GM18507 (cell line): ENCODE measurements around the gene ARHGAP42.
"Not testable (repeated sequence)": the region's sequence is repeated elsewhere in the genome, so short reads cannot be mapped to it uniquely, and the experiment has no call there.

Experiments used
- DNase-seq: peaks from one replicate; pipeline ENCODE4 v3.0.0; 2011; ENCODE audit warnings: low read depth; ENCODE audit not compliant: insufficient read length; ENCODE audit errors: extremely low spot score
- FAIRE-seq: peaks from 2 replicates; lab custom pipeline; 2011; peaks lifted over from hg19 to GRCh38; lab: Jason Lieb, UNC

The ARHGAP42 gene

DNA sequence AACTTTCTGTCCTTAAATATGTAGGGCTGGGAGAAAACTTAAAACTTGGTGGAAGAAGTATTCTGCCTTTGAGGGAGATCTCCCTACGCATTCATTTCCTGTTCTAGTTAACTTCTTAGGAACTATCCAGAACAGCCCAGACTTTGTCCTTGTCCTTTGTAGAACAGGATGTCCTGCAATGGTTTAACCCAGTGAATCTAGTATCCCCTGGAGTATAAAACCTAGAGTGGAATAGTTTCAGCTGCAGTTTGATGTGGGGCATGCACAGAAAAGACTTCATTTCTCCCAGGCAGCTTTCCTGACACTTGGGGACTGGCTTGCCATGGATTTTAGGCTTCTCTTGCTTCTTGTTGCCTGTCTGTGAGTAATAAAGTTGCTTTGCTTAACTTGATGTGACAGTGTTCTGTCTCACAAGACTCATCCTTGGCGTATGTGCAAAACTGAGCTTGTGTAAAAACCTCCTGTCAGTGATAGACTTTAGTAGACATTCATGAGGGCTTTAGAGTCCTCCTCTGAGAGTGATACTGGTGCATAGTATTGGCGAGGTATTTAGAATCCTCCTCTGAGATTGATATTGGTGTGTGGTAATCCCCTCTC is 28.2 kb downstream of the ARHGAP42 start:
- no peak for FAIRE-seq
- DNase-seq, result no peak

DNA sequence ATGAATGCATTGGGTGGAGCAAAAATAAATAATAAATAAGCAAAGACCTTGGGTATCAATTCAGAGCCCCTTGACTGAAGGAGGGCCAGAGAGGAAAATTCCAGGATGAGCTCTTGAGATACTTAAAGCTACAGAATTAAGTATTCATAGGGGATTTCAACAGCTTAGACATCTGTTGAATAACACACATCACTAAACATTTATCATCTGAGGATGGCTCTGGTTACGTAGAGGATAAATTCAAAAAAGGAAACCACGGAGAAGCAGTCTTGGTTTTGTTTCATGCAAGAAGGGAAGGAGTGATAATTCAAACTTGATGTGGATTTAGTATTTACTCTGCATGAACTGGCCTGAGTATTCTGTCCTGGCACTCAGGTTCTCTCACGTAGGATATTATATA is 29.8 kb downstream of the ARHGAP42 start:
- FAIRE-seq (no peak), DNase-seq (no peak)

DNA sequence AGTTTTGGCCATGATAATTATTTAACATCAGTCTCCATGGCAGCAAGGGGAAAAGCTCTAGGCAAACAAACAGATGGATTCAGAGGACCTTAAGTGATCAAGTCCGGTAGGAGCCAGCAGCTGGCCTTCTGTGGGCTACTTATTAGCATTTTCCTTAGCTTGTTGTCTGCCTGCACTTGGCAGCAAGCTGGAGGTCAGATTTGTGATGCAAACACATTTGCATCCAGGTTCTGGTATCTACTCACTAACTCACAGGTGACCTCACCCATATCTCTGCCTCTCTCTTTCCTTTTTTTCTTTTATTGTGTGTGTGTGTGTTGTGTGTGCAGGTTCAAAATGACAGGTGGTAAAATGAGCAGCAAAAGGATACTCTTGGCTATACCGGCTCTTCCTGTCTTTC is 32.3 kb downstream of the ARHGAP42 start:
- FAIRE-seq (no peak), DNase-seq (no peak)

DNA sequence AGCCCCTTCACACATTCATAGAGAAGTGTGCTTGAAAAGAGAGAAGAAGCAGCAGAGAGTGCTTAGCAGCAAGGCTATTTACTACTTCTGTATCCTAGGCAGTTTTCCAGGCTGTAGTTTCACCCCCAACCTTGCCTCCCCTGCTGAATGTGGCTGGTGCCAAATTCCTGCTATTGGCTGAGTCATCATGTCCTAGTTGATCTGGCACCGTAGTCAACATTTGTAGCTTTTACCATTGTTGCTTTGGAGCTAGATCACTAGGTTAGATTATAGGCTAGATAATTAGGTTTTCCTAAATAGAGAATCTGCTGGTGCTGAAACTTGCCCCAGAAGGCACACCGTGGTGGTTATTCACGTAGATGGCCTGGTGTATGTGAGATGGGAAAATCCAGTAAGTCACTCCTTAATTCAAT is 32.7 kb downstream of the ARHGAP42 start:
- DNase-seq, result no peak
- no peak for FAIRE-seq

DNA sequence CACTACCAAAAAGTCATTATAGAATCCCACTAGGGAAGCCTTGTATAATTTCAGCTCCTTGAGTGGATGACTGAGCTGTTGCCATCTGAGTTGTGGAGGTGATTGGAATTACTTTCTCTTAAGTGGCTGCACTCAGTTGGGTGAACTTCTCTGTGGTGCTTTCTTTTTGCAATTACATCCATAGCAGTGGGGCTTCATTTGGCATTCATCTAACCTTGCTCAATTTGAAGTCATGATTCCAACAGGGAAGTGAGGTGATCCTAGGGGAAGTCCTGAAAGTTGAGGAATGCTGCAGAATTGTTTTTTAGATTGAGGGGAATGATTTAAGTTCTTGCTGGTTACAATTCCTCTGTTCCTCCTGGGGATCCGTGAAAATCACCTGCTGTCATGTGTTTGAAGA is 39.6 kb downstream of the ARHGAP42 start:
- no peak for DNase-seq
- no peak for FAIRE-seq

DNA sequence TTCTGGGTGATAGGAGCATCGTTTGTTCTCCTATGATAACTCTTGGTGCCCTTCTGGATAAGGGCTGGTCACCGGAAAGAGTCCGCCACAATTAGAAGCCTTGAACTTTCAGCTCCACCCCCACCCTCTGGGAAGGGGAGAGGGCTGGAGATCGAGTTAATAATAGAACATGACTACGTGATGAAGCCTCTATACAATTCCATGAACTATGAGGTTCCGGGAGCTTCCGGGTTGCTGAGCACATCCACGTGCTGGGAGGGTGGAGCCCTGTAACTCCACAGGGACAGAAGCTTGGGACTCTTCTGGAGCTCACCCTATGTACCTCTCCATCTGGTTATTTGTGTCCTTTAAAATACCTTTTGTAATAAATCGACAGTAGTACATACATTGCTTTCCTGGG is 40.3 kb downstream of the ARHGAP42 start:
- no peak for DNase-seq
- no peak for FAIRE-seq

DNA sequence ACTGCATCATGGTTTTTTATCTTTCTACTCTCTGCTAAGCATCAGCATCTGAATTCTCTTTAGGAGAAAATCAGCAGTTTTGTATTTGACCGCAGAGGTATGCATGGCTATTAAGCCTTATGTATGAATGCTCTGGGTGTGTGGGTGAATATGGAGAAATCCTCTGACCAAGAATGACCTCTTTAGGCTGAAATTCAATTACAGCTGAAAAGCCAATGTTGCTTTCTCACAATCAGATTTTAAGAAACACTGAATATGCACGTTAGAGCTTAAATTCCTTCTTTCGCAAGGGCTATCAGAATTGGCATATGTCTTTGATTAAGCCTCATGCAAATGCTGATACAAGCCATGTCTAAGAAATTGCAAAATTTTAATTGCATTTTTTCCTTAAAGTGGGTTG is 43.2 kb downstream of the ARHGAP42 start:
- no peak for FAIRE-seq
- no peak for DNase-seq

DNA sequence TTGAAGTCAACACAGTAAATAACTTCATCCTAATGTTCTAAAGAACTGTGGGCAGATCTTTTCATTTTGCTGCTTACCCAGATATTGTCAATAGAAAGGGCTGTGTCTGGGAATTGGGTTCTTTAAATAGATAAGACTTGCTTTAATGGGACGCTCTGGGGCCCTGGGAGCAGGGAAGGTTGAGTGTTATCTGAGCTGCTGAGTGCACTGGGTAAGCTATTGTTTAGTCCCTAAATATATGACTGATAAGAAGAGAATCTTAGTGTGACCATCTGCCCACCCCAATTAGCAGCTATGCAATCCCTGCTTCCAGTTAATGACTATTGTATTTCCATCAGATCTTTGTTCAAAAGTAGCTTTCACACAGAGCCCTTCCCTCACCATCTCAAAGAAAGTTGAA is 44.4 kb downstream of the ARHGAP42 start:
- FAIRE-seq (no peak), DNase-seq (no peak)

DNA sequence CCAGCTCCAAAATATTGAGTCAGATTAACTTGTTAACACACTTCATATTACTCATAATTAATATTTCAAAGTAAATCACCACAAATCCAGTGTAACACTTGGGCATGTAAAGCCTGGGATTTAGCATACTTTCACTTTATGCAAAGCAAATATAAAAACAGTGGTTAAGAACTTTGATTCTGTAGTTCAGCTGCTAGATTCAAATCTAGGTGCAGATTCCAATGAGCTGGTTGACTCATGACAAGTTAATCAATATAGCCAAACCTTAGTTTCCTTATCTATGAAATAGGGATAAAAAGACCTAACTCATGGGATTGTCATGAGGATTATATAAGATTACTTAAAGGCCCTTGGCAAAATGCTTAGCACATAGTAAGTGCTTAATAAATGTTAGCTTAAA is 45.9 kb downstream of the ARHGAP42 start:
- DNase-seq (no peak), FAIRE-seq (no peak)

DNA sequence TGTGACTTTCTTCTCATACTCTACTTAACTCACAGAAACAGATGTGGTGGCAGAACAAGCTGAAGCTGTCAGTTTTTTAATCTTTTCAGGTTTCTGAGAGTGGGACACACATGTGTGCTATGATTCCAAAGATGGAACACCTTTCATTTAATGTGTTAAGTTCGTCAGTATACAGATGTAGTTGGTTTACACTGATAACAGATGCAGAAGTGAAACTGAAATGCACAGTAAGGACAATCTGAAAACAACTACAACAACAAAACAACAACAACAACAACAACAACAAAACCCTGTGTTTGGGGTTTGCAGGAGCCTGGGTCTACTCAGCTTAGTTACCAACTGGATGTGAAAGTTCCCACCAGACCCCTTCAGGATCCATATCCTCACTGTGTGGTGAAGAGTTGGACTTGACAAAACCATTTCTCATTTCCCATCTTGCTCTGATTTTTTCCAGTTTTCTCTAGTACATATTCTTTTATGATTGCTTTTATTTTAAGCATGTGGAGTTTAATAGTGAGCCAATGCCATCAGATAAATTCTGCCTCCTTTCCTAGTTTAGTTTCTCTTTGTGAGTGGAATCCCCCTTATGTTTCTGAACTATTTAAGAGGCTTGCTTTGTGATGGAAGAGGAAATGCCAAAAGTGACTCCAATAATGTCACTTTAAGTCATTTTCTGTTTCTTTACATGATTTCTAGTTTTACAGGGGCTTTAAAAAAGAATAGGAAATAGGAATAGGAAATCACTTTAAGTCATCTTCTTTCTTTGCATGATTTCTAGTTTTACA is 47.8 kb downstream of the ARHGAP42 start:
- FAIRE-seq (no peak), DNase-seq (no peak)

DNA sequence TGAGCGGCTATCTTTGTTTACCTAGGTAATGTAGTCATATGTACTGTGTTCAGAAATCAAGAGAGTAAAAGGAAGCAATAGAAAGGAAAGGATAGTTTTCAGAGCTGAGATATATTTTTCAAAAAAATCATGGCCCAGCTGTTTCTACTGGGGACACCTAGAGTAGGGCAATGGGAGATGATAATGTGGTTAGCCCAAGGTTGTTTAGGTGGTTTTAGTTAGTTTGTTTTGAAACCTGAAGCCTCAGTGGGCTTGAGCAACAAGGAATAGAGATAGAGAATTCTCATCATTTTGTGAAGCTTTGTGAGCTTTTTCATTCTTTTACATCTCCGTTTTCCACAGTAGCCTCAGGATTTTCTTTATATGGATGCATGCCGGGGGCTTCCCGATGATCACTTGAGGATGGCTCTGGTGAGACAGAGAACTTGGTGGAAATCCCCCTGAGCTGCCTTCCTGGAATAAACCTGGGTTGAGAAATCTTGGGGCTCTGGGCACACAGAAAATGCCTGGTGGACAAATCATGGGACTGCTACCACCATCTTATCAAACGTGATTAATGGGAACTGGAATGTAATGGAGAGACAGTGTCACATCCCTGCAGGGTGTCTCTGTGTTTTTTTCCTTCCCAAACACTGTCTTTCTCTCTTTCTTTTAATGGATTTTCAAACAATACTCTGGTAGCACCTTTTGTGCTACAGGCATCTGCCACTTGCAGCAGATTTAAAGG is 49.0 kb downstream of the ARHGAP42 start:
- no peak for FAIRE-seq
- no peak for DNase-seq

DNA sequence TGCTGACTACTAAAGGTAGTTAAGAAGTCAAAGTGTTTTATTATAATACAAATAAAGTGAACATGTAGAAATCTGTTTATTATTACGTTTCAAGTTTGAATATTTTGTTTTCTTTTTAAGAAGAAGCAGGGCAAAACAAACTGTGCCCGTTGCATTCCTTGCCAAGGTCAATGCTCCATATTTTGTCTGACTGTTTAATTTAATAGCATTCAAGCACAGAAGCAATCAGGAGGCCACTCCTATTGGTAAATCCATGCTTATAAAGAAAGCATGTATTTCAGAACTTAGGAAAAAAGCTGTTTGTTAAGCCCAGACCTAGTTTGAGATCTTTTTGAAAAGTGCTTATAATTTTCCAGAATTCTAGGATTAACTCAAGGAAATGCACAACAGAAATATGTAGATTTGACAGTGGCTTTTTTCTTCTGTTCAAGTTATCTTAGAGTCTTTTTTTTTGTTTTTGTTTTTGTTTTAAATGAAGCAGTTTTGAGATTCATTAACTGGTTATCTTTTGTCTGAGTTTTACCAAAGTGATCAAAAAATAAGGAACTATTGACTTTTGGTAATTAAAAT is 51.7 kb downstream of the ARHGAP42 start:
- FAIRE-seq (no peak), DNase-seq (no peak)

DNA sequence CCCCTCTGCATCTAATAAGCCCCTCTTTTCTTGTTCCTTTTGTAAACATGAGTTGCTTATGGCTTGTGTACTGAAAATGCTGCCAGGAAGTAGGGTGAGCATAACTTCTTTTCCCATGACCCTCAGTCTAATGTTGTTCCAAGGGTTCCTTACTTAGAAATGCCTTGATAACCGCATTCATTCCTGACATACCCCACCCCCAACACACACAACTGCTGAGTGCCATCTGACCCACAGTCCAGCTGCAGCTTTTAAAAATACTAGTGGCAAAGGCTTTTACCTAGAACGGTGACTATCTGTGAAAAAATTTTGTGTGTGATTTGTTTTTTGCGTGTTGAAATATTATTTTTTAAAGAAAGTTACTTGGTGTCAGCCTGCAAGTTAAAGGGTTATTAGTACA is 52.6 kb downstream of the ARHGAP42 start:
- DNase-seq, result no peak
- FAIRE-seq, result no peak

DNA sequence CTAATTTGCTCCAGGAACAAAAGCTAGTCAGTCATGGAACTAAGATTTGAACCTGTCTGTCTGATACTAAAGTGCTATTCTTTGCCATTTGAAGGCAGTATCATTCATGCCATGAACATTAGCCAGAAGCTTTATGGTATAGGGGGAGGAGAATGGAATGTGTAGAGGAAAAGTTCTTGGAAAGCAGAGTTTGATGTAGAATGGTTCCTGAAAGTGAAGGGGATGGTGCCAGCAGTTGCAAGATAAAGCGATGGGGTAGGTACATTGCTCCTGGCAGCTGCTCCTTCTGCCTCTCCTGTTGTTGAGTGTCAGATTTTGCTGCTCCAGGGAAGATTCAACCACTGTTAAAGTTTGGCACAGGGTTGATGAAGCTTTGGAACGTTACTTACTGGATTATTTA is 53.4 kb downstream of the ARHGAP42 start:
- no peak for FAIRE-seq

DNA sequence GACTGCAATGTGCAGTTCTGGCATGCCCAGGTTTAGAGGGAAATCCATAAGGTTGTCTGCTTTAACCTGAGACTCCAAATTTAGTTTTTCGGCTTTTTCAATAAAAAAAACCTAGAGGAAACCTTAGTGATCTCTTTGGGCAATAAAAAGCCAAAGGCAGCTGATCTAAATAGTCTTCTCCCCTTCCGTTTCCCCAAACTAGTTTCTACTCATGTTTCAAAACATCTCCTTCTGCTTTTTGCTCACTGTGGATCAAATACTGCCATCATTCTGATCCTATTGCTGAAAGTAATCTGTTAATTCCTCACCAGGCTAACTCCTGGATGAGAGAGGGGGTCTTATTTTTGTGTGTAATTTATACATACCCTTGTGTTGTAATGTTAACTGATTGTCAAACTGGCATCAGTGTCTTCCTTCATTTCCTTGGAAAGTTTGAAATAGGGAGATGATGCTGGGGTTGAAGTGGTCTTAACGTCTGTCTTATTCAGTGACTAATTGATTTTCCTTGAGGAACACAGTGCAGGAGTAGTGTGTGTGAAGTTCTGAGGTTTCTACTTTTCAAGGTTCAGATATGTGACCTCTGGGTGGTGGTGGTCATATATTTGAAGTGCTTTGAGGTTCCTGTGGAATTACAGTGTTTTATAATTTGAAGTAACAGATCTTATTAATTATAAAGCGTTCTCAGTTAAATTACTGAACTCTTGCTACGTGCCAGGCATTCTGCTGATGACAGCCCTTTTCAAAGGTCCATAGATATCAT is 55.0 kb downstream of the ARHGAP42 start:
- DNase-seq (no peak), FAIRE-seq (no peak)

More for the DNA sequence above, 53.4 kb downstream of the ARHGAP42 start:
- DNase-seq, result no peak

DNA sequence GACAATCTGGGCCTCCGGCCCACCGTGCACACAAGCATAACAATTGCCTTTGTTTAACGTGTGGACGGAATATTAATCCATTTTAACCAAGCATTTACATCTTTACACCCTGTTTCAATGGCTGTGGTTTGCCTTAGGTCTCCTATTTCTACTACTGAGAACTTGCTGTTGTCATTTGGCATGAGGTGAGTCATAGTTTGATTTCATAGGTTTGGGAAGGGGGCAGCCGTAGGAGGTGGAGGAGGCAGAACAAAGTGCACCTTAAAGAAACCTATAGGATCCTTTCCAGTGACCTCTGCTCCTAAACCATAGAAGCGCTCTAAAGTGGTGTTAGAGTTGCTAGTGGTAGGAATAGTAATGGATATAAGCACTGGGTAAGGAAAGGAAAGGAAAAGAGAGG is 59.4 kb downstream of the ARHGAP42 start:
- DNase-seq, result no peak
- no peak for FAIRE-seq

DNA sequence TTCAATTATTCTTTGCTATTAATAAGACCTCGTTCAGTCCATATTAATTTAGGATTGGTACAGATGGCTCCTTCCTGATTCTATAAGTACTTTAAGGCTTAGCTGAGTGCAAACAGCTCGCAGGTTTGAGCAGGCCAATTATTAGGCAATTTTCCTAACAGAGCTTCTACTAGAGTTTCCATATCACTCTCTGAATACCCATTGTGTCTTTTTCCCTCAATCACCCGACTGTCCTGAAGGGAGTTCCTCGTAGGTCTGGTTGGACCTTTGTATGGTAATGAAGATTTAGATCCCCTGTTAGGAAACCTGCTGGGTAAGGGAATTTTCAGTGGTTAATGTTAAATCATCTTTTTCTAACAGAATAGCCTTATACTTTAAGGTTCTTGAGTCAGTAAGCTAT is 61.1 kb downstream of the ARHGAP42 start:
- FAIRE-seq (no peak), DNase-seq (no peak)

DNA sequence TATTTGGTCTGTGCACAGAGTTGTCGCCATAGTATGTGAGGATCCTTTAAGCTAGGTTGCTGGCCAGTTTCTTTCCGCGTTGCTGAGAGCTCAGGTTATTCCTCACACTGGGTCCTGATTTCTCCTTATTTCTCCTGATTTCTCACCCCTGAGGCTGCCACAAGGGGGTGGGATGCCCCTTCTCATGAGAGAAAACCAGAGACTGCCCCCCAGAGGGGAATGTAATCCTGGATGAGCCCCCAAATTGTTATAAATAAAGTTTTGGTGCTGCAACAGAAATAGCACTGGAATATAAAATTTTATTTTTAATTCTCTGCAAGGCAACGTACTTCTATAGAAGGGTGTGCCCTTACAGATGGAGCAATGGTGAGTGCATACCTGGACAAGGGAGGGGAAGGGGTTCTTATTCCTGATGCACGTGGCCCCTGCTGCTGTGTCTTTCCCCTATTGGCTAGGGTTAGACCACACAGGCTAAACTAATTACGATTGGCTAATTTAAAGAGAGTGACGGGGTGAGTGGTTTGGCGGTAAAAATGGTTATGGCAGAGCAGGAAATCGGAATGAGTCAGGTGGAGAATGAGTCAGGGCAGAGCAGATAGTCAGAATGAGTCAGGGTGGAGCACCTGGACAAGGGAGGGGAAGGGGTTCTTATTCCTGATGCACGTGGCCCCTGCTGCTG is 62.9 kb downstream of the ARHGAP42 start:
- not testable (repeated sequence) for FAIRE-seq, DNase-seq

DNA sequence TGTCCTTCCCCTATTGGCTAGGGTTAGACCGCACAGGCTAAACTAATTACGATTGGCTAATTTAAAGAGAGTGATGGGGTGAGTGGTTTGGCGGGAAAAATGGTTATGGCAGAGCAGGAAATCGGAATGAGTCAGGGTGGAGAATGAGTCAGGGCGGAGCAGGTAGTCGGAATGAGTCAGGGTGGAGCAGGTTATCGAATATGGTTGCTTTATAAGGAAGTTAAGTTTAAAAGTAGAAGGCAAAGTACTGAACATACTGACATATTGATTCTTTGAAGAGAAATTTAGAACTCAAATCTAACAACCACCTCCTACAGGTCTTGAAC is 63.4 kb downstream of the ARHGAP42 start:
- not testable (repeated sequence) for FAIRE-seq, DNase-seq
